ENCODE results near the gene CRYGN.

CRYGN gene

GRCh38 chr7:151459726-151460473 is 20.0 kb upstream of the CRYGN start:
- DNase-seq: no peak

GRCh38 chr7:151457534-151457933 is 17.6 kb upstream of the CRYGN start:
- DNase-seq: no peak

- DNase-seq: no peak
Measured at GRCh38 chr7:151456782-151457181, 16.8 kb upstream of the CRYGN start.

- no peak for DNase-seq
Measured at GRCh38 chr7:151456276-151456675, 16.3 kb upstream of the CRYGN start.

GRCh38 chr7:151455690-151456089 is 15.7 kb upstream of the CRYGN start:
- DNase-seq: no peak

- no peak for DNase-seq
Measured at GRCh38 chr7:151454932-151455530, 15.1 kb upstream of the CRYGN start.

- DNase-seq: no peak
Measured at GRCh38 chr7:151454305-151454704, 14.4 kb upstream of the CRYGN start.

- DNase-seq: no peak
Measured at GRCh38 chr7:151453326-151453791, 13.4 kb upstream of the CRYGN start.

GRCh38 chr7:151452680-151453325 is 12.9 kb upstream of the CRYGN start:
- no peak for DNase-seq

GRCh38 chr7:151451626-151452571 is 12.0 kb upstream of the CRYGN start:
- no peak for DNase-seq

- no peak for DNase-seq
Measured at GRCh38 chr7:151451156-151451555, 11.2 kb upstream of the CRYGN start.

GRCh38 chr7:151449990-151450389 is 10.0 kb upstream of the CRYGN start:
- no peak for DNase-seq

GRCh38 chr7:151448261-151449252 is 8.6 kb upstream of the CRYGN start:
- DNase-seq: peak; percentile 74 to 77

- DNase-seq: no peak
Measured at GRCh38 chr7:151447901-151448260, 7.9 kb upstream of the CRYGN start.

- DNase-seq: no peak
Measured at GRCh38 chr7:151447312-151447711, 7.4 kb upstream of the CRYGN start.

GRCh38 chr7:151446412-151446811 is 6.5 kb upstream of the CRYGN start:
- DNase-seq: no peak

GRCh38 chr7:151444632-151445031 is 4.7 kb upstream of the CRYGN start:
- DNase-seq: no peak

- no peak for DNase-seq
Measured at GRCh38 chr7:151442776-151443496, 3.0 kb upstream of the CRYGN start.

GRCh38 chr7:151440799-151441445 is 981 bp upstream of the CRYGN start:
- DNase-seq: peak in 1 of 2 donors; percentile 21

- DNase-seq: no peak
Measured at GRCh38 chr7:151438864-151439601, 908 bp downstream of the CRYGN start.
